LNCAP (cell line): ENCODE data around the gene TAGLN2.

Source experiments
- CTCF ChIP-seq: fragments of 450-650 bp; IDR thresholded peaks from 2 replicates; pipeline ENCODE4 v1.5.1; 2017; ENCODE audit warnings: mild to moderate bottlenecking

TAGLN2 gene

GRCh38 chr1:159955456-159955855 is 30.1 kb upstream of the TAGLN2 start:
- no peak for TF ChIP-seq CTCF

GRCh38 chr1:159953536-159954515 is 28.5 kb upstream of the TAGLN2 start, which contains the start of gene SLAMF9:
Gene SLAMF9 (minus strand): TSS chr1:159954237. CDS start chr1:159954137, 100 bp downstream.
- no peak for TF ChIP-seq CTCF

- TF ChIP-seq CTCF: no peak
Observed at GRCh38 chr1:159952932-159953331, 27.6 kb upstream of the TAGLN2 start.

- TF ChIP-seq CTCF: no peak
Observed at GRCh38 chr1:159951551-159951950, 26.2 kb upstream of the TAGLN2 start.

- TF ChIP-seq CTCF: no peak
Observed at GRCh38 chr1:159951016-159951415, 25.7 kb upstream of the TAGLN2 start.

GRCh38 chr1:159949981-159950381 is 24.7 kb upstream of the TAGLN2 start:
- no peak for TF ChIP-seq CTCF

GRCh38 chr1:159949123-159949522 is 23.8 kb upstream of the TAGLN2 start:
- no peak for TF ChIP-seq CTCF
